ENCODE measurements around the gene IL4.

The IL4 gene

GRCh38 chr5:132675936-132676689 is 2.3 kb downstream of the IL4 start:
- Histone ChIP-seq H3K27ac (peak overlapping the region; percentile 25 to 88), H3K4me3 (no peak overlapping the region)
- peak; percentile 67 for DNase-seq (ENCODE audit: low spot score)
- no peak for TF ChIP-seq CTCF (IDR thresholded peaks at IDR 0.05)

GRCh38 chr5:132677191-132677590 is 3.4 kb downstream of the IL4 start:
- peak; percentile 92 for DNase-seq (ENCODE audit: low spot score)
- Histone ChIP-seq H3K27ac (peak overlapping the region; percentile 25 to 88), H3K4me3 (no peak overlapping the region)
- TF ChIP-seq CTCF (IDR thresholded peaks at IDR 0.05): no peak

- TF ChIP-seq CTCF (IDR thresholded peaks at IDR 0.05): no peak
- H3K27ac ChIP-seq: peak overlapping the region; percentile 0 to 40
- no peak for DNase-seq (ENCODE audit: low spot score)
- no peak overlapping the region for H3K4me3 ChIP-seq
Measured at GRCh38 chr5:132677682-132678400, 4.1 kb downstream of the IL4 start.

GRCh38 chr5:132678735-132679134 is 4.9 kb downstream of the IL4 start:
- Histone ChIP-seq H3K4me3 (no peak overlapping the region), H3K27ac (no peak overlapping the region)
- no peak for DNase-seq (ENCODE audit: low spot score)
- TF ChIP-seq CTCF (IDR thresholded peaks at IDR 0.05): no peak

- Histone ChIP-seq H3K27ac (no peak overlapping the region), H3K4me3 (no peak overlapping the region)
- DNase-seq (ENCODE audit: low spot score): no peak
- TF ChIP-seq CTCF (IDR thresholded peaks at IDR 0.05): no peak
Measured at GRCh38 chr5:132679166-132679565, 5.4 kb downstream of the IL4 start.

- H3K27ac ChIP-seq: no peak overlapping the region
- TF ChIP-seq CTCF (IDR thresholded peaks at IDR 0.05): no peak
- no peak overlapping the region for H3K4me3 ChIP-seq
- DNase-seq (ENCODE audit: low spot score): peak; percentile 33
Measured at GRCh38 chr5:132679717-132680380, 6.1 kb downstream of the IL4 start.
